Rectal smooth muscle tissue (tissue), 1 donor: ENCODE data around the gene RPN2.

Source experiments
- H3K27ac ChIP-seq: one replicate; pipeline ENCODE4 v1.7.0; 2013; ENCODE audit warnings: low read depth, low read length, inconsistent platforms
- H3K27me3 ChIP-seq: one replicate; pipeline ENCODE4 v1.7.0; 2013; ENCODE audit warnings: low read length; ENCODE audit not compliant: control insufficient read depth, insufficient read depth
- H3K36me3 ChIP-seq: one replicate; pipeline ENCODE4 v1.7.0; 2013; ENCODE audit warnings: low read length; ENCODE audit not compliant: control insufficient read depth, insufficient read depth
- H3K4me1 ChIP-seq: one replicate; pipeline ENCODE4 v1.7.0; 2013; ENCODE audit warnings: low read length; ENCODE audit not compliant: control insufficient read depth, insufficient read depth
- H3K4me3 ChIP-seq: one replicate; pipeline ENCODE4 v1.7.0; 2013; ENCODE audit warnings: low read length
- H3K9ac ChIP-seq: one replicate; pipeline ENCODE4 v1.7.0; 2013; ENCODE audit warnings: low read length

The RPN2 gene

DNA sequence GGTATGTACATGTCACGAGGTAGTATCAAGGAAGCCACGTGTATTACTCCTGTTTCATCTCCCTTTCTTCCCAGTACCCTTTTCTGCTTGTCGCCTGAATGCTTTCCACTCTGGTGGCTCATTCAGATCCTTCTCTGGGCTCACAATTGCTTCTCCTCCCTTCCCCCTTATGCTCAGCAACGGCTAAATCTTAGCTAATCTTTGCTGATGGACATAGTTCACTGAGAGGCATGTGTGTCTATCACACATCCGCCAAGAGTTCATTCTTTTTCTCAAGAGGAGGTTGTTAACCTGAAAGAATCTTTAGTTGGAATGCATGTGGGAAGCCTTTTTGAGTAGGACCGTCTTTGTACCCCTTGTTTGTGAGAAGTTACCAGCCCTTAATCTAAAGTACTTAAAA lies 26.0 kb downstream of the RPN2 start:
- Histone ChIP-seq H3K27ac (no peak overlapping the region), H3K36me3 (peaks cover 30% of the 10 kb centered on the region), H3K9ac (no peak overlapping the region), H3K4me1 (peaks cover 3% of the 10 kb centered on the region), H3K4me3 (no peak overlapping the region), H3K27me3 (no peaks in the 10 kb centered on the region)

DNA sequence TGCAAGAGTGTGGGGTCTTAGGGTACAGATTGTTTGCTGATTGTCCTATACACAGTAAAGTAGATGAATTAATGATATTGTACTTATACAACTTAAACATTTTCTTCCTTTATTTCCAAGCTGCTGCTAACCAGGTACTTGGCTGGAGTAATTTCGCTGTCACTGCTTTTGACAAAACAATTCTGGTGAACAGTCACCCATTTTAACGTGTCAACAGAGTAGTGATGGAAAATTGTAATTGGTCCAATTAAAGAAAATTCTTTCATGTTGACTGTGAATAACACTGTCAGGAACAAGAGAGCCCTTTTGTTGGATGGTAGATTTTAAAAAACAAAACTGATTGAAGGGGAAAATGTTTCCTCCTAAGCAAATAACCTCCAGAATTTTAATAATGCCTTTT lies 26.7 kb downstream of the RPN2 start:
- no peak overlapping the region for H3K9ac ChIP-seq
- H3K4me3 ChIP-seq = no peak overlapping the region
- H3K27ac ChIP-seq = no peak overlapping the region
- H3K36me3 ChIP-seq = peaks cover 25% of the 10 kb centered on the region
- H3K27me3 ChIP-seq = no peaks in the 10 kb centered on the region
- H3K4me1 ChIP-seq = peaks cover 3% of the 10 kb centered on the region

DNA sequence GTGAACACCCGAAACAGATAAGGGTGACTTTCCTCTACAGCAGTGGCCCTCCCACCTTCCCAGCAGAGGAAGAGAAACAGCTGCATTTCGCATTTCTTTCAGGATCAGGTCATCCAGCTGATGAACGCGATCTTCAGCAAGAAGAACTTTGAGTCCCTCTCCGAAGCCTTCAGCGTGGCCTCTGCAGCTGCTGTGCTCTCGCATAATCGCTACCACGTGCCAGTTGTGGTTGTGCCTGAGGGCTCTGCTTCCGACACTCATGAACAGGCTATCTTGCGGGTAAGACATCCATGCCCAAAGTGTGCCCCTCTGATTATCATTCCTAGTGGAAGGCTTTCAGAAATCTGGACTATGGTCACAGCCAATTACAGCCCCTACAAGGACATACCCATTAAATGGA lies 28.0 kb downstream of the RPN2 start:
- Histone ChIP-seq H3K9ac (no peak overlapping the region), H3K36me3 (peaks cover 22% of the 10 kb centered on the region)

DNA sequence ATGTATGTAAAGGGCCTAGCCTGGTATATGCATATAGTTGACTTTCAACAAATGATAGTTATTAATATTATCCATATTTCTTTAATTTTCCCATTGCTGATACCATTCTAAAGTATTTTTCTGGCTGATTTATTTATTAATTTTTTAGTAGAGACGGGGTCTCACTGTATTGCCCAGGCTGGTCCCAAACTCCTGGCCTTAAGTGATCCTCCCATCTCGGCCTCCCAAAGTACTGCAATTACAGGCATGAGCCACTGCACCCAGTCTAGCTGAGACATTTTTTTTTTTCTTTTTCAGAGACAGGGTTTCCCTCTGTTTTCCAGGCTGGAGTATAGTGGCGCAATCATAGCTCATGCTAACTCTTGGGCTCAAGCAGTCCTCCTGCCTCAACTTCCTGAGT lies 30.1 kb downstream of the RPN2 start:
- Histone ChIP-seq H3K4me3 (no peak overlapping the region), H3K36me3 (peaks cover 26% of the 10 kb centered on the region), H3K9ac (no peak overlapping the region), H3K27ac (no peak overlapping the region), H3K4me1 (no peaks in the 10 kb centered on the region), H3K27me3 (no peaks in the 10 kb centered on the region)

More for the DNA sequence above, 28.0 kb downstream of the RPN2 start:
- no peak overlapping the region for H3K4me3 ChIP-seq
- no peaks in the 10 kb centered on the region for H3K27me3 ChIP-seq
- peaks cover 3% of the 10 kb centered on the region for H3K4me1 ChIP-seq
- no peak overlapping the region for H3K27ac ChIP-seq

DNA sequence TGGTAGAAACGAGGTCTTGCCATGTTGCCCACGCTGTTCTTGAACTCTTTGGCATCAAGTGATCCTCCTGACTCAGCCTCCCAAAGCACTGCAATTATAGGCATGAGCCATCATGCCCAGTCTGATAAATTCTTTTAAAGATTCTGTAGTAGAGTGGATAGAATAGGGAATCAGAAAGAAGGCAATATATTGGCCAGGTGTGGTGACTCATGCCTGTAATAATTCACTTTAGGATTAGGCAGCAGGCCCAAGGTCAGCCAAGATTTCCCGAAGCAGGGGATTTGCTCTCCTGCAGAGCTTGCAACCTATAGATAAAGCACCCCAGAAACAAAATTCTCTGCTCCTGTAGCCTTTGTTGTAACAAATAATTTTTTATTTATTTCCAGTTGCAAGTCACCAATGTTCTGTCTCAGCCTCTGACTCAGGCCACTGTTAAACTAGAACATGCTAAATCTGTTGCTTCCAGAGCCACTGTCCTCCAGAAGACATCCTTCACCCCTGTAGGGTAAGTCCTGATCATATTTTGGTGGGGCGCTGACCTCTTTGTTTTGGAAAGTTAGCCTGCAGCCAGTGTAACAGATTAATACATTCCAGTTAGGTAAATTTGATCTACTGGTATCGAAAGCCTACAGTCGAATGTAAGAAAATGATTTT lies 30.7 kb downstream of the RPN2 start:
- Histone ChIP-seq H3K27ac (no peak overlapping the region), H3K36me3 (peaks cover 20% of the 10 kb centered on the region), H3K9ac (no peak overlapping the region), H3K4me3 (no peak overlapping the region), H3K27me3 (no peaks in the 10 kb centered on the region), H3K4me1 (no peaks in the 10 kb centered on the region)

DNA sequence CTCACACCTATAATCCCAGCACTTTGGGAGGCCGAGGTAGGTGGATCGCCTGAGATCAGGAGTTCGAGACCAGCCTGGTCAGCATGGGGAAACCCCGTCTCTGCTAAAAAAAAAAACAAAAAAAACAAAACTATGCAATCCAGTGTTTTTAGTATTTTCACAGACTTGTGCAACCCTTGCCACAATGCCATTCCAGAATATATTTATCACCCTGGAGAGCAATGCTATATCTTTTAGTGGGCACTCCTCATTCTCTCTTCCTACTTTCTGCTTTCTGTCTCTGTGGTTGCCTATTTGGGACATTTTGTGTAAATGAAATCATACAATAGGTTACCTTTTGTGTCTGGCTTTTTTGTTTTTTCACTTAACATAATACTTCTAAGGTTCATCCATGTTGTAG lies 39.3 kb downstream of the RPN2 start:
- Histone ChIP-seq H3K36me3 (peaks cover 5% of the 10 kb centered on the region), H3K4me1 (peaks cover 7% of the 10 kb centered on the region), H3K27ac (no peak overlapping the region), H3K27me3 (no peaks in the 10 kb centered on the region), H3K4me3 (no peak overlapping the region), H3K9ac (no peak overlapping the region)

DNA sequence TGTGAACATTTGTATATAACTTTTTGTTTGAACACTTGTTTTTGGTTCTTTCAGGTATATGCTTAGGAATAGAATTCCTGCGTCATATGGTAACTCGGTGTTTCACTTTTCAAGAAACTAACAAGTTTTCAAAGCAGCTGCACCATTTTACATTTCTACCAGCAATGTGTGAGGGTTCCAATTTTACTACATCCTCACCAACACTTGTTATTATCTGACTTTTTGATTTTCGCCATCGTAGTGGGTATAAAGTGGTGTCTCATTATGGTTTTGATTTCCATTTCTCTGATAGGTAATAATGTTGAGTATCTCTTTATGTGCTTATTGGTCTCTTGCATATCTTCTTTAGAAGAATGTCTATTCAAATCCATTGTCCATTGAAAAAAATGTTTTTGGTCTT lies 39.8 kb downstream of the RPN2 start:
- Histone ChIP-seq H3K27me3 (no peaks in the 10 kb centered on the region), H3K27ac (no peak overlapping the region), H3K36me3 (peaks cover 4% of the 10 kb centered on the region), H3K4me1 (peaks cover 7% of the 10 kb centered on the region), H3K9ac (no peak overlapping the region), H3K4me3 (no peak overlapping the region)

DNA sequence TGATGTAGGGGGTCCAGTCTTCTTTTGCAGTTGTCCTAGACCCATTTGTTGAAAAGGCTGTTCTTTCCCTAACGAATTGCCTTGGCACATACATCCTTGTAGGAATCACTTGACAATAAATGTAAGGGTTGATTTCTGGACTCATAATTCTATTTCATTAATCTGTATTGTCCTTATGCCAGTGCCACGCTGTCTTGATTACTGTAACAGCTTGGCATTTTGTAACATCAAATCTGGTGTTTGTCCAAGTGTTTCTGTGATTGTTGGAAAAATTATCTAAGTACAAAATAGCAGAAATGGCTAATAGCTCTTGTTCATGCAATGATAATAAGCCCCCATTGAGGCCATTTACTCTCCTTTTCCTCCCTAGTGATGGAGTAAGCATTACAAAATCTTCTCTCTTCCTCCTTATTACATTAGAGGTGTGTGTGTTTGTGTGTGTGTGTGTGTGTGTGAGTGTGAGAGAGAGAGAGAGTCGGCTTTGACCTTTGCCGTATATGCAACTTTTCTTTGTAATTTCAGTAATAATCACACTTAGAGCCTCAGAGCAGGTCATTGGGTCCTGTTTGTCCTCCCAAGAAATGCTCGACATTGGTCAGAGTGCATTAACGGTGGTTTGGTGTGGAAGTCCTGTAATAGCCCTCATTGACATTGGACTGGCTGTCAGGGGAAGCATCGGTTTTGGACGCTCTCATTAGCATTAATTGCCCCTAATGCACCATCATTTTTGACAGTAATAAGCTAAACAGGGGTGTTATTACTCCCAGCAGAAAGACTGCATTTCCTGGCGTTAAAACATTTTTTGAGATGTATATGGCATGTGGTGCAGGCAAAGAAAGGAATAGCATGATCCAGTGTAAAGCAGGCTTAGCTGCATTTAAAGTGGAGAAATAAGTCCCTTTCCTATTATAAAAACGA lies 40.9 kb downstream of the RPN2 start:
- H3K9ac ChIP-seq = no peak overlapping the region
- H3K36me3 ChIP-seq = peaks cover 10% of the 10 kb centered on the region
- H3K27ac ChIP-seq = peak overlapping the region; percentile 53
- no peaks in the 10 kb centered on the region for H3K27me3 ChIP-seq
- no peak overlapping the region for H3K4me3 ChIP-seq
- peaks cover 7% of the 10 kb centered on the region for H3K4me1 ChIP-seq

DNA sequence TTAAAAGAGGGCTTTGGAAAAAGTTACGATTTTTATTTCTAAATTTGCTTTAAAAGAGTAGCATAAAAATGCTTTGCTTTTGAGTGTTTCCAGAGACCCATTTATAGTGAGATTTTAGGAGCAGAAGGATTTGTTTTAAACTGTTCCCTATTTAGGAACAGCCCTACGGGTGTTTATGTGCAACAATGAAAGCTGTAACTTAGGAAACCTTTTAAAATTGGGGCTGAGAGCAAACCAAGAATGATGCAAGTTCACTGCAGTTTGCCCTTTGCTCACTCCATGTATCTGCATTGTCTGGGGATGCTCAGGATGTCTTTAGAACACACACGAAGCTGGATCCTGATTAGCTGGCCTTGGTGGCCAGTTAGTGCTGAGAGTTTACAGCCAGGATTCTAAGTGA lies 41.6 kb downstream of the RPN2 start:
- Histone ChIP-seq H3K9ac (no peak overlapping the region), H3K27me3 (no peaks in the 10 kb centered on the region), H3K27ac (peak overlapping the region; percentile 53), H3K4me1 (peaks cover 7% of the 10 kb centered on the region), H3K4me3 (no peak overlapping the region), H3K36me3 (peaks cover 16% of the 10 kb centered on the region)

DNA sequence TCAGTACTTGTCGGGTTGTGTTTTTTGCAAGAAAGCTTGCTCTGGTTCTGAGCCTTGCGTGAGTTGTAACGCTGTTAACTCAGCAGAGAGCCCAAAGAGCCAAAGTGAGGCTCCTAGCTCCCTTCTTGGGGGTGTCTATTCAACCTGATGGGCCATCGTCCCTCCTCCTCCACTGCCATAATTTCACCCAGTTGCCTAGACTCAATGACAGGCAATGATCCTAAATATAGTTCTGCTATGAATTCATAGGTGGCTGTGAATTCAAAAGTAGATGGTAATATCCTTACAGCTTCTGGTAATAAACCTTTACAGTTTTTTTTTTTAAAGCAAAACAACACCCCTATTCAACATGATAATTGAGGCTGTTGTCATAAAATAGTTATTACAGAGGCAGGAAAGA lies 43.0 kb downstream of the RPN2 start:
- no peak overlapping the region for H3K4me3 ChIP-seq
- no peaks in the 10 kb centered on the region for H3K27me3 ChIP-seq
- H3K4me1 ChIP-seq = peaks cover 7% of the 10 kb centered on the region
- H3K9ac ChIP-seq = no peak overlapping the region
- peaks cover 22% of the 10 kb centered on the region for H3K36me3 ChIP-seq
- peak overlapping the region; percentile 30 for H3K27ac ChIP-seq

DNA sequence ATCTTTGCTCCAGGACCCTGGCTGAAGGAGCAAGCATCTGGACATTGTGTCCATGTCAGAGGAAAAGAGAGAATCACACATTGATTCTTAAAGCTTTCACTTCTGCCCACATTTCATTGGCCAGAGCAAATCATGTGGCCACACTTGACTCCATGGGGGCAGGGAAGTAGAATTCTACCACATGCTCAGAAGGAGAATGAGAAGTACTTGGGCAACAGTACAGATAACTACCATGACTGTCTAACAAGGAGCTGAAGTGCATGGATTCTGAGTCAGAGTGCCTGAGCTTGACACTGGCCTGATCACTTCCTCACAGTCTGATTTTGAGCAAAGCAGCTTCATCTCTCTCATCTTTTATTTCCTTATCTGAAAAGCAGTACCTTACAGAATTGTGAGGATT lies 43.9 kb downstream of the RPN2 start:
- Histone ChIP-seq H3K27ac (peak overlapping the region; percentile 2), H3K4me3 (no peak overlapping the region), H3K27me3 (no peaks in the 10 kb centered on the region), H3K9ac (no peak overlapping the region), H3K36me3 (peaks cover 26% of the 10 kb centered on the region), H3K4me1 (peaks cover 7% of the 10 kb centered on the region)

DNA sequence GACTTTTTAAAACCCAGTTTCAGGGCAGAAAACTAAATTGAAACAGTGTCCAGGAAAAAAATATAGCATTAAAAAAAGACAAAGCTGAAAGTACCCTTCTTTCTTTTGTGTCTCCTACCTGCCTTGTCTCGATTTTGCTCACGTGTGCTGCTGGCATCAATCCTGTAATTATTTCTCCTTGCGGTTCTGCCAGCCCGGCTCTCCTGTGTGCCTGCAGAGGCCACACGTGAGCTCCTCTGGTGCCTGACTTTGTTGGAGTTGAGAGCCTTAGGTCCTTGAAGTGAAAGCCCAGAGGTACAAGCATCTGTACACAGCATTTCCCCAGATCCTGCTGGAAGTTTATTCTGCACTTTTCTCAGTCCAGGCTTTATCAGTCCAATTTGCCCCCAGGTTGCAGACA lies 46.0 kb downstream of the RPN2 start:
- H3K4me1 ChIP-seq = peaks cover 5% of the 10 kb centered on the region
- H3K27me3 ChIP-seq = no peaks in the 10 kb centered on the region
- H3K9ac ChIP-seq = no peak overlapping the region
- H3K27ac ChIP-seq = no peak overlapping the region
- H3K4me3 ChIP-seq = no peak overlapping the region
- peaks cover 36% of the 10 kb centered on the region for H3K36me3 ChIP-seq

DNA sequence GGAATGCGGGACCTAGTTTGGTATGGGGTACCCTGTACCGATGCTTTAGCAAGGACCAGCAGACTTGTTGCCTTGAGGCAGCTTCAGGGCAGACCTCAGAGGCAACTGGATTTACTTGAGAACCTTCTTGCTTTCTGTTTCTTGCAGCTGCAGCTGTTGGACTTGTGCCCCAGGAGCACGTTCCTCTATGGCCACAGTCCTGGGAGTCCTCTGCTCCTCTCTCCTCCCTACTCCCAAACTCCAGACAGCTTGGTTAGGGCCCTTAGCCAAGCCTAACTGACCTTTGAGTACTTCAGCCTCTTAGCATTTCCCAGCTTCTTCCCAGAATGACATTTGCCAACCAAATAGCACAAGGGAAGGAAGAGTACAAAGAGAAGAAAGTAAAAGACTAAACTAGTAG lies 47.8 kb downstream of the RPN2 start:
- Histone ChIP-seq H3K9ac (no peak overlapping the region), H3K27ac (no peak overlapping the region), H3K27me3 (no peaks in the 10 kb centered on the region), H3K36me3 (peaks cover 50% of the 10 kb centered on the region), H3K4me1 (no peaks in the 10 kb centered on the region), H3K4me3 (no peak overlapping the region)
